HG03558 (cell line): ENCODE results near the gene NR4A3.
"Not testable (repeated sequence)": the region's sequence is repeated elsewhere in the genome, so short reads cannot be mapped to it uniquely, and the experiment has no call there.

ENCODE experiments used
- ATAC-seq: cut with Tn5 transposase; IDR thresholded peaks from one replicate; pipeline ENCODE4 v1.9.1; 2021; ENCODE audit warnings: moderate number of reproducible peaks; ENCODE audit not compliant: unreplicated experiment; ENCODE audit errors: extremely low read depth

The NR4A3 gene

GRCh38 chr9:99821396-99822108 lies at the start of gene NR4A3:
NR4A3 (plus strand) TSS chr9:99821885; CDS start chr9:99828043, 6,158 bp downstream.
- no peak for ATAC-seq

- no peak for ATAC-seq
These were observed 48.1 kb upstream of the NR4A3 start for GRCh38 chr9:99773468-99774138.

GRCh38 chr9:99778308-99778707 lies 43.4 kb upstream of the NR4A3 start:
- no peak for ATAC-seq

GRCh38 chr9:99778836-99779235 lies 42.8 kb upstream of the NR4A3 start:
- ATAC-seq = no peak

- no peak for ATAC-seq
These were observed 42.4 kb upstream of the NR4A3 start for GRCh38 chr9:99779277-99779676.

GRCh38 chr9:99782349-99782748 lies 39.3 kb upstream of the NR4A3 start:
- ATAC-seq = not testable (repeated sequence)

GRCh38 chr9:99782962-99783718 lies 38.5 kb upstream of the NR4A3 start:
- no peak for ATAC-seq

- no peak for ATAC-seq
These were observed 37.9 kb upstream of the NR4A3 start for GRCh38 chr9:99783799-99784198.

GRCh38 chr9:99785010-99785590 lies 36.6 kb upstream of the NR4A3 start:
- ATAC-seq = no peak

GRCh38 chr9:99787556-99787955 lies 34.1 kb upstream of the NR4A3 start:
- ATAC-seq = no peak

GRCh38 chr9:99793528-99793927 lies 28.2 kb upstream of the NR4A3 start:
- ATAC-seq = no peak

GRCh38 chr9:99796231-99796630 lies 25.5 kb upstream of the NR4A3 start:
- no peak for ATAC-seq

GRCh38 chr9:99801775-99802174 lies 19.9 kb upstream of the NR4A3 start:
- ATAC-seq = no peak

GRCh38 chr9:99803694-99804093 lies 18.0 kb upstream of the NR4A3 start:
- ATAC-seq = no peak

GRCh38 chr9:99807276-99807852 lies 14.3 kb upstream of the NR4A3 start:
- ATAC-seq = no peak

GRCh38 chr9:99807956-99808355 lies 13.7 kb upstream of the NR4A3 start:
- ATAC-seq = no peak

- no peak for ATAC-seq
These were observed 13.2 kb upstream of the NR4A3 start for GRCh38 chr9:99808454-99808853.

GRCh38 chr9:99809586-99810319 lies 11.9 kb upstream of the NR4A3 start:
- ATAC-seq = no peak

- ATAC-seq = no peak
These were observed 10.5 kb upstream of the NR4A3 start for GRCh38 chr9:99811172-99811571.
